Breast epithelium (tissue), 3 donors: ENCODE data around the gene TP63.

Source experiments
- POLR2A ChIP-seq: fragments of 450-650 bp; IDR thresholded peaks from one replicate; pipeline ENCODE4 v1.6.1; 2016; ENCODE audit warnings: antibody characterized with exemption, mild to moderate bottlenecking, moderate library complexity
- POLR2AphosphoS5 ChIP-seq, 3 donors: sonication (generic); formaldehyde crosslinking; IDR thresholded peaks; one replicate each; pipeline ENCODE4 v1.6.1; 2017; ENCODE audit warnings: antibody characterized with exemption in 3 of 3
- TF ChIP-seq, protein P1 (sequence below), 3 donors: fragments of 450-650 bp; IDR thresholded peaks; one replicate each; pipeline ENCODE4 v1.5.1; 2016 to 2017; ENCODE audit warnings: antibody characterized with exemption in 3 of 3, mild to moderate bottlenecking in 3 of 3, moderate library complexity in 3 of 3

- no peak for TF ChIP-seq POLR2A
- TF ChIP-seq POLR2AphosphoS5 (IDR thresholded peaks at IDR 0.05), result no peak
- TF ChIP-seq, protein P1, sequence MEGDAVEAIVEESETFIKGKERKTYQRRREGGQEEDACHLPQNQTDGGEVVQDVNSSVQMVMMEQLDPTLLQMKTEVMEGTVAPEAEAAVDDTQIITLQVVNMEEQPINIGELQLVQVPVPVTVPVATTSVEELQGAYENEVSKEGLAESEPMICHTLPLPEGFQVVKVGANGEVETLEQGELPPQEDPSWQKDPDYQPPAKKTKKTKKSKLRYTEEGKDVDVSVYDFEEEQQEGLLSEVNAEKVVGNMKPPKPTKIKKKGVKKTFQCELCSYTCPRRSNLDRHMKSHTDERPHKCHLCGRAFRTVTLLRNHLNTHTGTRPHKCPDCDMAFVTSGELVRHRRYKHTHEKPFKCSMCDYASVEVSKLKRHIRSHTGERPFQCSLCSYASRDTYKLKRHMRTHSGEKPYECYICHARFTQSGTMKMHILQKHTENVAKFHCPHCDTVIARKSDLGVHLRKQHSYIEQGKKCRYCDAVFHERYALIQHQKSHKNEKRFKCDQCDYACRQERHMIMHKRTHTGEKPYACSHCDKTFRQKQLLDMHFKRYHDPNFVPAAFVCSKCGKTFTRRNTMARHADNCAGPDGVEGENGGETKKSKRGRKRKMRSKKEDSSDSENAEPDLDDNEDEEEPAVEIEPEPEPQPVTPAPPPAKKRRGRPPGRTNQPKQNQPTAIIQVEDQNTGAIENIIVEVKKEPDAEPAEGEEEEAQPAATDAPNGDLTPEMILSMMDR (IDR thresholded peaks at IDR 0.05), result no peak
These were observed 28.7 kb upstream of the TP63 start for GRCh38 chr3:189602471-189602870.
